Ovary (tissue), 3 donors: ENCODE measurements around the gene NFASC.

Source experiments
- CTCF ChIP-seq, 3 donors: fragments of 450-650 bp in 2 of 3; fragments of 200-600 bp in 1 of 3; IDR thresholded peaks; one replicate each; pipeline versions ENCODE4 v1.5.1 to v1.8.0; 2016 to 2022; ENCODE audit warnings: antibody characterized with exemption in 3 of 3, mild to moderate bottlenecking in 1 of 3
- POLR2A ChIP-seq: fragments of 450-650 bp; IDR thresholded peaks from one replicate; pipeline ENCODE4 v1.6.1; 2017; ENCODE audit warnings: antibody characterized with exemption, mild to moderate bottlenecking, moderate library complexity
- donor health status: DM: no; HTN: no; CAD: no.

- TF ChIP-seq CTCF (IDR thresholded peaks at IDR 0.05) (no peak), POLR2A (no peak)
Measured at GRCh38 chr1:204946640-204947039, 76.0 kb downstream of the NFASC start.
